ENCODE data around the gene ERVH48-1.

DNA sequence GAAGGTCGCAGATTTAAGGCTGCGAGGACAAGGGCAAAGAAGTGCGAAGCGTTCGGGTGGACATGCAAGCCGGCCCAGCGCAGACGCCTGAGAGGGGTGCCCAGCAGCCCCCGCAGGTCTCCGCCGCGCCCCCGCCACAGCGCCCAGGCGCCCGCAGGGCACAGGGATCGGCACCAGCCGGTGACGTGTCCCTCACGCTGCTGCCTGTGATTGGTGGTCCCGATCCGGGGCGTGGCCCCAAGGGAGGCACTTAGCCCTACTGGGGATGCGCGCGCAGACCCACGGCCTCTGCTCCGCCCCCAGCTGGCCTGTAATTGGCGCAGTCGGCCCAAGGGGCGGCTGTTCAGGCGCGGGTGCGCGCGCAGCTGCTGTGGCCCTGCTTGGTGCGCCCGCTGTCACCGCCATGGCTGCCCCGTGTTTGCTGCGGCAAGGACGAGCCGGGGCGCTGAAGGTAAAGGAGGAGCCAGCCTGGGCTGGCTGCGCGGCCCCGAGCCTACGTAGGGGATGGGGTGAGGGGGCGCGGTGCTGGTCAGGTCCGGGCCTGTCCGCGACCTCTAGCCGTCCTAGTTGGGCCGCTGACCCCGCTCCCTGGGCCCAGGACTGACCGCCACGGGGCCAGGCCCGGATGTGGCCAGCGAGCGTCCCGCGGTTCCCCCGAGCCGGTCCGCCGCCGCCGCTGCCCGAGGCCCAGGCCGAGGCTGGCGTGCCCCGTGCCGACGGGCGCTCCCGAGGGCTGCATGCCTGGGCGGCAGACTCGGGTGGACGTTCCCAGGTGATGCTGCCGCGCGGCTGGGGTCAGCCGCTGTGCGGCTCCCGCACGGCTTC lies 32.3 kb downstream of the ERVH48-1 start, which contains the start of gene NDUFV3:
- TF ChIP-seq, protein P1, sequence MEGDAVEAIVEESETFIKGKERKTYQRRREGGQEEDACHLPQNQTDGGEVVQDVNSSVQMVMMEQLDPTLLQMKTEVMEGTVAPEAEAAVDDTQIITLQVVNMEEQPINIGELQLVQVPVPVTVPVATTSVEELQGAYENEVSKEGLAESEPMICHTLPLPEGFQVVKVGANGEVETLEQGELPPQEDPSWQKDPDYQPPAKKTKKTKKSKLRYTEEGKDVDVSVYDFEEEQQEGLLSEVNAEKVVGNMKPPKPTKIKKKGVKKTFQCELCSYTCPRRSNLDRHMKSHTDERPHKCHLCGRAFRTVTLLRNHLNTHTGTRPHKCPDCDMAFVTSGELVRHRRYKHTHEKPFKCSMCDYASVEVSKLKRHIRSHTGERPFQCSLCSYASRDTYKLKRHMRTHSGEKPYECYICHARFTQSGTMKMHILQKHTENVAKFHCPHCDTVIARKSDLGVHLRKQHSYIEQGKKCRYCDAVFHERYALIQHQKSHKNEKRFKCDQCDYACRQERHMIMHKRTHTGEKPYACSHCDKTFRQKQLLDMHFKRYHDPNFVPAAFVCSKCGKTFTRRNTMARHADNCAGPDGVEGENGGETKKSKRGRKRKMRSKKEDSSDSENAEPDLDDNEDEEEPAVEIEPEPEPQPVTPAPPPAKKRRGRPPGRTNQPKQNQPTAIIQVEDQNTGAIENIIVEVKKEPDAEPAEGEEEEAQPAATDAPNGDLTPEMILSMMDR (IDR thresholded peaks at IDR 0.05) = peak in 1 of 6 experiments; percentile 8
- TF ChIP-seq POLR2A (IDR thresholded peaks at IDR 0.05) = peak; percentile 80 to 97
